Endothelial cell of umbilical vein (primary cell): Measurements from ENCODE around the gene GLYATL1. TPM values are rescaled to one million over a fixed set of nuclear protein-coding genes. Genes with fewer than 3 reads are reported as not detected.

Source experiments
- BruUV-seq: library from RNA; stranded (reverse); fragments of 400-500 nt; replicated peaks from 2 replicates; lab custom pipeline; 2021; lab: Mats Ljungman, UMichigan
- CTCF ChIA-PET: fragments of 300-600, 350-600 bp; sonication (Branson Sonifier 250); formaldehyde crosslinking; loops from one replicate; lab custom pipeline; 2021; ENCODE audit warnings: antibody characterized with exemption, inconsistent platforms; lab: Charles Lee
- POLR2A ChIA-PET: fragments of 300-600, 350-600 bp; sonication (Branson Sonifier 250); formaldehyde crosslinking; loops from one replicate; lab custom pipeline; 2021; ENCODE audit warnings: antibody characterized with exemption, inconsistent platforms; lab: Charles Lee
- DNase-seq: peaks from one replicate; pipeline ENCODE4 v3.0.0-alpha.2; 2011; ENCODE audit warnings: low read depth, low spot score
- FAIRE-seq: peaks from 2 replicates; lab custom pipeline; 2011; peaks lifted over from hg19 to GRCh38; lab: Jason Lieb, UNC
- H2AFZ ChIP-seq: 2 replicates; pipeline ENCODE4 v1.6.0; 2012; ENCODE audit warnings: low read depth, low read length, control low read depth, inconsistent platforms
- H3K27ac ChIP-seq: 2 replicates; pipeline ENCODE4 v1.5.1; 2011; ENCODE audit warnings: low read depth, mild to moderate bottlenecking, control low read depth, low read length, moderate library complexity; ENCODE audit not compliant: insufficient read depth
- H3K27me3 ChIP-seq, 2 experiments: 2 replicates each; pipeline versions ENCODE4 v1.6.0 to v1.6.1; 2011; ENCODE audit warnings: low read length in 2 of 2, mixed read lengths in 1 of 2; ENCODE audit not compliant: control insufficient read depth in 2 of 2, insufficient read depth in 2 of 2
- H3K36me3 ChIP-seq, 2 experiments: 2 replicates in 1 of 2; 3 replicates in 1 of 2; pipeline ENCODE4 v1.5.1; 2011; ENCODE audit warnings: low read length in 2 of 2, mild to moderate bottlenecking in 1 of 2, moderate library complexity in 1 of 2; ENCODE audit not compliant: control insufficient read depth in 2 of 2, insufficient read depth in 2 of 2; ENCODE audit errors: extremely low read depth in 1 of 2
- H3K4me1 ChIP-seq: 3 replicates; pipeline ENCODE4 v1.5.1; 2011; ENCODE audit warnings: mild to moderate bottlenecking, low read length; ENCODE audit not compliant: control insufficient read depth, insufficient read depth; ENCODE audit errors: extremely low read depth
- H3K4me2 ChIP-seq: 2 replicates; pipeline ENCODE4 v1.6.1; 2011; ENCODE audit warnings: low read length, control low read depth, mixed read lengths; ENCODE audit not compliant: insufficient read depth
- H3K4me3 ChIP-seq, 3 experiments: fragments of 200-600 bp in 1 of 3; sonication (generic), shearing (Covaris generic) in 1 of 3; replicated peaks in 1 of 3; 2 replicates each; pipeline ENCODE4 v1.5.1; 2011 to 2016; ENCODE audit warnings: control low read depth in 3 of 3, low read length in 3 of 3, mild to moderate bottlenecking in 2 of 3, inconsistent platforms in 1 of 3, low read depth in 1 of 3, moderate library complexity in 1 of 3; ENCODE audit not compliant: insufficient read depth in 1 of 3
- H3K79me2 ChIP-seq: 2 replicates; pipeline ENCODE4 v1.6.0; 2012; ENCODE audit warnings: low read length, inconsistent platforms; ENCODE audit not compliant: control insufficient read depth, insufficient read depth
- H3K9ac ChIP-seq: replicated peaks from 2 replicates; pipeline ENCODE3; 2011; ENCODE audit warnings: low read length, control low read depth; ENCODE audit not compliant: insufficient read depth; ENCODE audit errors: extremely low read depth
- H3K9me1 ChIP-seq: replicated peaks from 3 replicates; pipeline ENCODE4 v1.6.0; 2011; ENCODE audit warnings: mild to moderate bottlenecking, low read length; ENCODE audit not compliant: control insufficient read depth, insufficient read depth; ENCODE audit errors: extremely low read depth
- H3K9me3 ChIP-seq: replicated peaks from 2 replicates; pipeline ENCODE4 v1.5.1; 2012; ENCODE audit warnings: low read length, inconsistent platforms; ENCODE audit not compliant: control insufficient read depth, insufficient read depth
- H4K20me1 ChIP-seq: replicated peaks from 2 replicates; pipeline ENCODE3; 2011; ENCODE audit warnings: mild to moderate bottlenecking, low read length; ENCODE audit not compliant: control insufficient read depth, insufficient read depth; ENCODE audit errors: extremely low read depth
- EZH2 ChIP-seq: IDR thresholded peaks from 2 replicates; pipeline ENCODE4 v1.6.1; 2012; ENCODE audit warnings: borderline replicate concordance, low read depth, mild to moderate bottlenecking, moderate library complexity, low read length, inconsistent platforms; ENCODE audit not compliant: severe bottlenecking
- FOS ChIP-seq: IDR thresholded peaks from 2 replicates; pipeline ENCODE4 v1.6.1; 2011; ENCODE audit warnings: mild to moderate bottlenecking, low read length, moderate library complexity, borderline replicate concordance; ENCODE audit not compliant: insufficient read depth
- GATA2 ChIP-seq: IDR thresholded peaks from 2 replicates; pipeline ENCODE4 v1.7.0; 2011; ENCODE audit warnings: low read depth, mild to moderate bottlenecking, moderate library complexity, mixed read lengths, low read length; ENCODE audit not compliant: insufficient read length, insufficient read depth
- JUN ChIP-seq: IDR thresholded peaks from 2 replicates; pipeline ENCODE4 v1.6.1; 2011; ENCODE audit warnings: borderline replicate concordance, low read depth; ENCODE audit not compliant: insufficient read length, insufficient read depth
- MYC ChIP-seq: IDR thresholded peaks from one replicate; pipeline ENCODE4 v1.6.1; 2011; ENCODE audit warnings: mild to moderate bottlenecking, low read depth, low read length
- POLR2A ChIP-seq: IDR thresholded peaks from 2 replicates; pipeline ENCODE4 v1.6.1; 2012; ENCODE audit warnings: low read depth, mild to moderate bottlenecking, control low read depth, low read length
- POLR2AphosphoS5 ChIP-seq: IDR thresholded peaks from 2 replicates; pipeline ENCODE4 v1.6.1; 2012; ENCODE audit warnings: low read depth, mild to moderate bottlenecking, control low read depth, low read length, moderate library complexity; ENCODE audit not compliant: insufficient read depth
- dilution Hi-C: fragments of 300-500 bp; cut with MboI; formaldehyde crosslinking; loops from one replicate; pipeline ENCODE4 v1.15.0; 2019; ENCODE audit warnings: low sequenced_read_pairs; ENCODE audit not compliant: extremely low pct_ligation_motif_present
- intact Hi-C: fragments of 100-400 bp; cut with micrococcal nuclease; formaldehyde crosslinking; loops from one replicate; pipeline ENCODE4 v1.10.0; 2022
- polyA plus RNA-seq, 4 experiments: library from polyadenylated mRNA; depleted of rRNA in 3 of 4; stranded (reverse) in 3 of 4; unstranded in 1 of 4; fragments of >200 nt; gene quantifications; 2 replicates each; pipeline versions ENCODE4 v1.2.1 to v1.2.3, GENCODE V29; 2011 to 2012; ENCODE audit warnings: missing spikeins in 1 of 4
- total RNA-seq: library from RNA; stranded (reverse); gene quantifications from 2 replicates; pipeline ENCODE4 v1.2.3, GENCODE V29; 2021
- TF ChIP-seq, protein P1 (sequence below), 2 donors: IDR thresholded peaks; 1 replicate in 1 of 2; 2 replicates in 1 of 2; pipeline ENCODE4 v1.5.1; 2011; ENCODE audit warnings: low read length in 2 of 2, mild to moderate bottlenecking in 2 of 2, moderate library complexity in 2 of 2, control low read depth in 1 of 2, inconsistent platforms in 1 of 2, low read depth in 1 of 2; ENCODE audit not compliant: insufficient read depth in 1 of 2; ENCODE audit errors: extremely low read depth in 1 of 2
- TF ChIP-seq, protein P2 (sequence below): IDR thresholded peaks from 2 replicates; pipeline ENCODE4 v1.6.1; 2011; ENCODE audit not compliant: insufficient read depth, insufficient read length

The GLYATL1 gene
- total and polyA plus RNA-seq, 2 donors (not counting 3 experiments of a cell fraction or from before 2014, with no cell fraction given), result not detected

- dilution Hi-C loops, result no loop called here
- CTCF ChIA-PET, result no interaction called here
- BruUV-seq, result no TSS peak
These were observed 22.7 kb upstream of the GLYATL1 start for GRCh38 chr11:58916637-58917036.

DNA sequence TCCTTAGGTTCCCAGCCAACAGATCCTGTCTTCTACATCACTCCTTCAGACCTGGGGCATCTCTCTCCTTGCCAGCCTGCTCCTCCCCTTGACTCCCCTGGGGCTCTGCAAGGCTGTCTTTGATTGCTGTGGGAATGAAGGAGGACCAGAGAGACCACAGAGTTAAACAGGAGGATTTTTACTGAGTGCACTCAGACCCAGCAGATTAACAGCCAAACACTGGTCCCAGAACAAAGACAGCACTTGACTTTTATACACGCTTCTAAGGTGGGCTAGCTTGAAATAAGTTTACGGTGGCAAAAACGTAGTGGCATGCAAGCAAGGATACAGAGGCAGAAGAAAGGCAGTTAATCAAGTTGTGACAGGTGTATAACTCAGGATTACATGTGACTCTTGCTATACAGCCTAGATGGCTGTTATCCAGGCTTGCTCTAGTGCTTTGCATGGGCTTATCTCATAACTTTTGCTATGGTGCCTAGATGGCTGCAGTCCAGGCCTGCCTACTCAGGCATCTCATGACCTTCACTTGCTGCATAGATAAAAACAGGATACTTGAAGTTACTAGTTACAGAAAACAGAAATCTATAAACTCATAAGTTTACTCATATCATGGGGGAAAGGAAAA, 22.0 kb upstream of the GLYATL1 start:
- FAIRE-seq (no peak), DNase-seq (no peak)
- TF ChIP-seq GATA2, result no peak
- no peak for TF ChIP-seq FOS
- no peak for TF ChIP-seq EZH2
- no peak for TF ChIP-seq POLR2A
- TF ChIP-seq MYC, result no peak
- TF ChIP-seq, protein P1, sequence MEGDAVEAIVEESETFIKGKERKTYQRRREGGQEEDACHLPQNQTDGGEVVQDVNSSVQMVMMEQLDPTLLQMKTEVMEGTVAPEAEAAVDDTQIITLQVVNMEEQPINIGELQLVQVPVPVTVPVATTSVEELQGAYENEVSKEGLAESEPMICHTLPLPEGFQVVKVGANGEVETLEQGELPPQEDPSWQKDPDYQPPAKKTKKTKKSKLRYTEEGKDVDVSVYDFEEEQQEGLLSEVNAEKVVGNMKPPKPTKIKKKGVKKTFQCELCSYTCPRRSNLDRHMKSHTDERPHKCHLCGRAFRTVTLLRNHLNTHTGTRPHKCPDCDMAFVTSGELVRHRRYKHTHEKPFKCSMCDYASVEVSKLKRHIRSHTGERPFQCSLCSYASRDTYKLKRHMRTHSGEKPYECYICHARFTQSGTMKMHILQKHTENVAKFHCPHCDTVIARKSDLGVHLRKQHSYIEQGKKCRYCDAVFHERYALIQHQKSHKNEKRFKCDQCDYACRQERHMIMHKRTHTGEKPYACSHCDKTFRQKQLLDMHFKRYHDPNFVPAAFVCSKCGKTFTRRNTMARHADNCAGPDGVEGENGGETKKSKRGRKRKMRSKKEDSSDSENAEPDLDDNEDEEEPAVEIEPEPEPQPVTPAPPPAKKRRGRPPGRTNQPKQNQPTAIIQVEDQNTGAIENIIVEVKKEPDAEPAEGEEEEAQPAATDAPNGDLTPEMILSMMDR (IDR thresholded peaks at IDR 0.05; ENCODE audit: extremely low read depth in 1 of 2, insufficient read depth in 1 of 2, low read depth in 1 of 2, low read length in 2 of 2), result no peak
- TF ChIP-seq, protein P2, sequence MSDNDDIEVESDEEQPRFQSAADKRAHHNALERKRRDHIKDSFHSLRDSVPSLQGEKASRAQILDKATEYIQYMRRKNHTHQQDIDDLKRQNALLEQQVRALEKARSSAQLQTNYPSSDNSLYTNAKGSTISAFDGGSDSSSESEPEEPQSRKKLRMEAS, result no peak
- no peak for TF ChIP-seq JUN
- TF ChIP-seq POLR2AphosphoS5, result no peak
- intact Hi-C loops, result no loop called here
- Histone ChIP-seq H3K9me1 (no peaks in the 10 kb centered on the region), H3K27me3 (no peaks in the 10 kb centered on the region), H4K20me1 (no peaks in the 10 kb centered on the region), H3K4me2 (no peak overlapping the region), H3K9me3 (no peaks in the 10 kb centered on the region), H3K27ac (no peak overlapping the region), H3K79me2 (no peaks in the 10 kb centered on the region), H3K4me3 (no peak overlapping the region), H2AFZ (no peak overlapping the region), H3K36me3 (no peaks in the 10 kb centered on the region), H3K9ac (no peak overlapping the region), H3K4me1 (no peaks in the 10 kb centered on the region)
- BruUV-seq, result no TSS peak
- dilution Hi-C loops, result no loop called here
- CTCF ChIA-PET, result no interaction called here
- POLR2A ChIA-PET, result no interaction called here

More at GRCh38 chr11:58916637-58917036, 22.7 kb upstream of the GLYATL1 start:
- Histone ChIP-seq H3K9me1 (no peaks in the 10 kb centered on the region), H3K79me2 (no peaks in the 10 kb centered on the region), H3K9me3 (no peaks in the 10 kb centered on the region), H3K36me3 (no peaks in the 10 kb centered on the region), H3K4me2 (no peak overlapping the region), H3K9ac (no peak overlapping the region), H3K27me3 (no peaks in the 10 kb centered on the region), H3K4me3 (no peak overlapping the region), H2AFZ (no peak overlapping the region), H4K20me1 (no peaks in the 10 kb centered on the region), H3K4me1 (no peaks in the 10 kb centered on the region), H3K27ac (no peak overlapping the region)
- DNase-seq (no peak), FAIRE-seq (no peak)
- TF ChIP-seq POLR2AphosphoS5 (no peak), GATA2 (no peak), JUN (no peak), EZH2 (no peak), FOS (no peak)
- TF ChIP-seq, protein P2, result no peak
- intact Hi-C loops, result no loop called here
- POLR2A ChIA-PET, result no interaction called here
